Dendritic cell treated with granulocyte-macrophage colony-stimulating factor and Interleukin-4, amounts not matched to agents 40 ng/mL and 50 ng/mL, for 4 days (primary cell): ENCODE results near the gene LRRIQ4.

Experiments
- H3K27ac Mint-ChIP-seq: one replicate; pipeline ENCODE4 v1.8.0; 2022; ENCODE audit warnings: mild to moderate bottlenecking, mixed read lengths
- H3K27me3 Mint-ChIP-seq: one replicate; pipeline ENCODE4 v1.8.0; 2022; ENCODE audit warnings: mild to moderate bottlenecking, mixed read lengths
- H3K36me3 Mint-ChIP-seq: one replicate; pipeline ENCODE4 v1.8.0; 2022; ENCODE audit warnings: low read depth, mixed read lengths
- H3K4me1 Mint-ChIP-seq: one replicate; pipeline ENCODE4 v1.8.0; 2022; ENCODE audit warnings: low read depth, mixed read lengths
- H3K4me3 Mint-ChIP-seq: one replicate; pipeline ENCODE4 v1.8.0; 2022; ENCODE audit warnings: mild to moderate bottlenecking, moderate library complexity, mixed read lengths
- H3K9me3 Mint-ChIP-seq: one replicate; pipeline ENCODE4 v1.8.0; 2022; ENCODE audit warnings: mixed read lengths
- intact Hi-C: fragments of 100-400 bp; cut with micrococcal nuclease; formaldehyde crosslinking; loops from one replicate; pipeline ENCODE4 v1.15.0; 2022

The LRRIQ4 gene

GRCh38 chr3:169781209-169781855 is 31.3 kb upstream of the LRRIQ4 start:
- peaks cover 83% of the 10 kb centered on the region for H3K36me3 Mint-ChIP-seq
- intact Hi-C loops = no loop called here
- H3K9me3 Mint-ChIP-seq = no peaks in the 10 kb centered on the region
- H3K4me1 Mint-ChIP-seq = peaks cover 18% of the 10 kb centered on the region
- no peaks in the 10 kb centered on the region for H3K27me3 Mint-ChIP-seq
- no peak overlapping the region for H3K4me3 Mint-ChIP-seq
- no peak overlapping the region for H3K27ac Mint-ChIP-seq

DNA sequence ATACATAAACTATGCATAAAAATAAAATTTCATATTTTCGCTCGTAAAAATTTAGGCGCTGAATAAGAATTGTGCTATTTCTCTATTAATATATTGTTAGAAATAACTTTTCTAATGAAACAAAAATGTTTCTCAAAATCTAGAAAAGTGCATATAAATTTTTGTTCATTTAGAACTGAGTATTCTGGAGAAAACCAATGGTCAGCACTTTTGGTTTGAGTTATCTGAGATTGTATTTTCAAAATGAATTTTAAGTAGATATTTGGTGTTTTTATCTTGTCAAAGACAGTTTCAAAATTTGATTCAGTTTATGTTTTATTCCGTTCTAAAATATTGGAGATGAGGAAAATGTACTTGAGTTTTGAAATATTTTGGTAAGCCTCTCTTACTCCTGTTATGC is 25.6 kb upstream of the LRRIQ4 start:
- no peaks in the 10 kb centered on the region for H3K27me3 Mint-ChIP-seq
- H3K27ac Mint-ChIP-seq = no peak overlapping the region
- no peaks in the 10 kb centered on the region for H3K4me1 Mint-ChIP-seq
- no peak overlapping the region for H3K4me3 Mint-ChIP-seq
- no peaks in the 10 kb centered on the region for H3K9me3 Mint-ChIP-seq
- intact Hi-C loops = no loop called here
- peaks cover 62% of the 10 kb centered on the region for H3K36me3 Mint-ChIP-seq

- Mint-ChIP-seq H3K4me3 (no peak overlapping the region), H3K36me3 (peaks cover 62% of the 10 kb centered on the region), H3K9me3 (no peaks in the 10 kb centered on the region), H3K27me3 (no peaks in the 10 kb centered on the region), H3K27ac (no peak overlapping the region), H3K4me1 (no peaks in the 10 kb centered on the region)
- intact Hi-C loops = no loop called here
Measured at GRCh38 chr3:169787791-169788190, 24.9 kb upstream of the LRRIQ4 start.

DNA sequence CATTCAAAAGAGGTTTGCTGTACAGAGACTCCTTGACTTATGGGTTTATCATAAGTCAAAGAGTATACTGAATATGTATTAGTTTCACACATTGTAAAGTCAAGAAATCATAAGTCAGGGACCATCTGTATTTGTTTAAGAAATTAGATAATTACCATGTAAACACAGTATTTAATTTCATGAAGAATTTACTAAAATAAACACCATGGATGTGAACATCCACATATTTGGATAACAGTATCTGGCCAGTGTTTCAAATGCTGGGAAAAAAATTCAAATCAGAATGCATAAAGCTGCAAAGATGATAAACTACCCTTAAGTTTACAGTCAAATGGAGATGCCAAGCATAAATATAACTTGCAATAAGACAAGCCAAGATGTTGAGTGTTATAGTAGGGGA is 22.5 kb upstream of the LRRIQ4 start:
- intact Hi-C loops = no loop called here
- no peaks in the 10 kb centered on the region for H3K4me1 Mint-ChIP-seq
- no peak overlapping the region for H3K4me3 Mint-ChIP-seq
- H3K9me3 Mint-ChIP-seq = no peaks in the 10 kb centered on the region
- no peaks in the 10 kb centered on the region for H3K27me3 Mint-ChIP-seq
- no peak overlapping the region for H3K27ac Mint-ChIP-seq
- peaks cover 54% of the 10 kb centered on the region for H3K36me3 Mint-ChIP-seq

GRCh38 chr3:169790687-169791429 is 21.8 kb upstream of the LRRIQ4 start:
- Mint-ChIP-seq H3K27ac (no peak overlapping the region), H3K27me3 (no peaks in the 10 kb centered on the region), H3K36me3 (peaks cover 48% of the 10 kb centered on the region), H3K9me3 (no peaks in the 10 kb centered on the region), H3K4me3 (no peak overlapping the region), H3K4me1 (no peaks in the 10 kb centered on the region)
- intact Hi-C loops = no loop called here

- Mint-ChIP-seq H3K27ac (no peak overlapping the region), H3K27me3 (no peaks in the 10 kb centered on the region), H3K36me3 (peaks cover 34% of the 10 kb centered on the region), H3K9me3 (no peaks in the 10 kb centered on the region), H3K4me3 (no peak overlapping the region), H3K4me1 (no peaks in the 10 kb centered on the region)
- intact Hi-C loops = no loop called here
Measured at GRCh38 chr3:169792359-169792758, 20.3 kb upstream of the LRRIQ4 start.

GRCh38 chr3:169804681-169805080 is 8.0 kb upstream of the LRRIQ4 start:
- Mint-ChIP-seq H3K27ac (no peak overlapping the region), H3K4me3 (no peak overlapping the region), H3K36me3 (no peaks in the 10 kb centered on the region), H3K27me3 (no peaks in the 10 kb centered on the region), H3K4me1 (peaks cover 6% of the 10 kb centered on the region), H3K9me3 (no peaks in the 10 kb centered on the region)
- intact Hi-C loops = no loop called here

DNA sequence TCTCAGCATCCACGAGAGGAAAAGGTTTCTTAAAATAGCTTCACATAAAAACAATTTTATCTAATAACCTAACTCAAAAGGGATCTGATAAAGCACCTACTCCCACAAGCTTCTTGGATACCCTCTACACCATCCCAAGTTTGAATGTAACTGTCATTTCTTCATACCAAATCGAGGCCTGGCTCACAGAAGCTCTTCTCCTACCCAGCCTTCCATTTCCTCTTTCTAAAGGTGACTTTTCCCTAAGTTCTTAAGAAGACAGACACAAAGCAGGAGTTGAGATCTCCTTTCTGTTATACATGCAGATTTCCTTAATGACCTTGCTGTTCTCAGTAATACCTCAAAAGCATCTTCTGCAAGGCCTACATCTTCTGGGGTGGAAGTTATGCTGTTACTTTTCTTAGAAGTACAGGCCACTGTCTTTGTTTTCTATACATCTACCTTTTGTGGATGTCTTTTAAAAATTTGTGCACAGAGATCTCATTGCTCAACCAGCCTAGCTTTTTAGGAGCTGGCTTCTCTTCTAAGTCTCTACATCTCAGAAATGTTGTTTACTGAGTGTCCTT is 3.4 kb upstream of the LRRIQ4 start:
- no peaks in the 10 kb centered on the region for H3K9me3 Mint-ChIP-seq
- H3K27me3 Mint-ChIP-seq = peaks cover 20% of the 10 kb centered on the region
- H3K27ac Mint-ChIP-seq = no peak overlapping the region
- intact Hi-C loops = no loop called here
- no peaks in the 10 kb centered on the region for H3K36me3 Mint-ChIP-seq
- H3K4me1 Mint-ChIP-seq = peaks cover 35% of the 10 kb centered on the region
- no peak overlapping the region for H3K4me3 Mint-ChIP-seq

- intact Hi-C loops = loop anchor here (5.0 kb wide), 1 partner anchor 34 kb away; no protein-coding TSS in a partner anchor
- Mint-ChIP-seq H3K9me3 (peaks cover 12% of the 10 kb centered on the region), H3K4me3 (peak overlapping the region; percentile 80), H3K4me1 (peaks cover 37% of the 10 kb centered on the region), H3K36me3 (peaks cover 5% of the 10 kb centered on the region), H3K27ac (peak overlapping the region; percentile 75), H3K27me3 (peaks cover 22% of the 10 kb centered on the region)
Measured at GRCh38 chr3:169811631-169812331, 889 bp upstream of the LRRIQ4 start.

- Mint-ChIP-seq H3K4me3 (peak overlapping the region; percentile 80), H3K4me1 (peaks cover 42% of the 10 kb centered on the region), H3K36me3 (peaks cover 5% of the 10 kb centered on the region), H3K27me3 (peaks cover 22% of the 10 kb centered on the region), H3K9me3 (peaks cover 12% of the 10 kb centered on the region), H3K27ac (peak overlapping the region; percentile 75)
- intact Hi-C loops = loop anchor here (1.0 to 5.0 kb wide), 2 partner anchors 36 to 50 kb away; no protein-coding TSS in a partner anchor
Measured at GRCh38 chr3:169813278-169813677, 608 bp downstream of the LRRIQ4 start.

- peaks cover 5% of the 10 kb centered on the region for H3K36me3 Mint-ChIP-seq
- peak overlapping the region; percentile 75 for H3K27ac Mint-ChIP-seq
- peaks cover 12% of the 10 kb centered on the region for H3K9me3 Mint-ChIP-seq
- peak overlapping the region; percentile 80 for H3K4me3 Mint-ChIP-seq
- peaks cover 22% of the 10 kb centered on the region for H3K27me3 Mint-ChIP-seq
- intact Hi-C loops = loop anchor here (1.0 to 5.0 kb wide), 2 partner anchors 37 to 51 kb away; no protein-coding TSS in a partner anchor
- peaks cover 44% of the 10 kb centered on the region for H3K4me1 Mint-ChIP-seq
Measured at GRCh38 chr3:169813757-169814517, 1.3 kb downstream of the LRRIQ4 start.

DNA sequence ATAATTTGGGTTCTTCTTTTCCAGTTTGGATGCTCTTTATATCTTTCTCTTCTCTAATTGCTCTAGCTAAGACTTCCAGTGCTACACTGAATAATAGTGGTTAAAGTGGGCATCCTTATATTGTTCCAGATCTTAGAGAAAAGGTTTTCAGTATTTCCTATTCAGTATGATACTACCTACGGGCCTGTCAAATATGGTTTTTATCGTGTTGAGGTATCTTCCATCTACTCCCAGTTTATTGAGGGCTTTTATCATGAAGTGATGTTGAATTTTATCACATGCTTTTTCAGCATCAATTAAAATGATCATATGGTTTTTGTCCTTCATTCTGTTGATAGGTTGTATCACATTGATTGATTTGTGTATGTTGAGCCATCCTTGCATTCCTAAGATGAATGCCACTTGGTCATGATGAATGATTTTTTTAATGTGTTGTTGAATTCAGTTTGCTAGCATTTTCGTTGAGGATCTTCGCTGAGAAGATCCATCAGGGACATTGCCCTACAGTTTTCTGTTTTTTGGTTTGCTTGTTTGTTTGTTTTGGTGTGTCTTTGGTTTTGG is 3.0 kb downstream of the LRRIQ4 start:
- Mint-ChIP-seq H3K4me1 (peaks cover 39% of the 10 kb centered on the region), H3K9me3 (peaks cover 12% of the 10 kb centered on the region), H3K36me3 (peaks cover 5% of the 10 kb centered on the region), H3K27ac (no peak overlapping the region), H3K27me3 (peaks cover 22% of the 10 kb centered on the region), H3K4me3 (no peak overlapping the region)
- intact Hi-C loops = no loop called here

DNA sequence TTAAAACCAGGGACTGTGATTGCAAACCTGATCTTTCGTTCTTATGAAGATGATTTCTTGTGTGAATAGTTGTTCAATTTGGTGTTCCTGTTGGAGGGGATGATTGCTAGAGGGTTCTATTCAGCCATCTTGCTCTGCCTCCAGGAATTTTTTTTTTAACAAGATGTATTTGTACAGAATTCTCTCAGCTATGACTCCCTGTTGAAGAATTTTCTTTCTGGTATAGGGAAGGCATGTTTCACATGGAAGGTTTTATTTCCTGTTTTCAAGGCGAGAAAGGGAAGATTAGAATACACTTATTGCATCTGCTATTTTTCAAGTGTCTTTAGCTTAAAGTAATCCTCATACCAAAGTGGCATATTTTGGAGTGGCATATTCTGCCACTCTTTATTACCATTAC is 5.6 kb downstream of the LRRIQ4 start:
- intact Hi-C loops = no loop called here
- Mint-ChIP-seq H3K4me3 (no peak overlapping the region), H3K9me3 (peaks cover 12% of the 10 kb centered on the region), H3K4me1 (peaks cover 20% of the 10 kb centered on the region), H3K27ac (no peak overlapping the region), H3K36me3 (peaks cover 5% of the 10 kb centered on the region), H3K27me3 (peaks cover 10% of the 10 kb centered on the region)
